ENCODE measurements around the gene EPN3. TPM values are rescaled to one million over a fixed set of nuclear protein-coding genes. Genes with fewer than 3 reads are reported as not detected.

EPN3 gene
- 0.28 TPM in 1 of 2 replicates, not detected in the other for total RNA-seq (2014; rRNA removed; shearing (Covaris generic))
- total RNA-seq (2022) = 0.11 TPM in 1 of 2 replicates, not detected in the other
- Bru-seq, nascent RNA = not detected
- BruChase-seq, experiment 1, labeled RNA remaining after a 6-hour chase = not detected
- not detected for BruChase-seq, experiment 2, labeled RNA remaining after a 2-hour chase
- long read RNA-seq = 0 reads

GRCh38 chr17:50532452-50533024, at the start of gene EPN3:
Gene EPN3, plus strand, starts transcription at chr17:50532735. Its CDS starts 3,822 bp downstream, at chr17:50536557.
- Histone ChIP-seq H4K20me1 (ENCODE audit: insufficient read depth, low read length) (no peaks in the 10 kb centered on the region), H3K4me3 (ENCODE audit: low read depth, low read length, poor library complexity, severe bottlenecking) (no peak within 1 kb of the TSS), H3K27ac (ENCODE audit: low read depth, low read length, poor library complexity, severe bottlenecking) (no peak within 1 kb of the TSS), H2AFZ (ENCODE audit: low read length) (no peak within 1 kb of the TSS), H3K4me2 (ENCODE audit: low read length) (no peak within 1 kb of the TSS), H3K4me1 (ENCODE audit: insufficient read depth, low read length, poor library complexity, severe bottlenecking) (no peaks in the 10 kb centered on the region), H3K36me3 (ENCODE audit: insufficient read depth, low read length) (no peaks in the 10 kb centered on the region), H3K79me2 (ENCODE audit: insufficient read depth, low read depth, low read length) (no peaks in the 10 kb centered on the region), H3K9me3 (ENCODE audit: low read length) (no peaks in the 10 kb centered on the region), H3K9me2 (ENCODE audit: insufficient read depth, low read length) (no peaks in the 10 kb centered on the region)
- no TSS peak for BruUV-seq (replicated peaks)
- DNase-seq (ENCODE audit: low spot score) = no peak
- intact Hi-C loops (cut with micrococcal nuclease; ENCODE audit: unreplicated experiment) = no loop called here
- CTCF ChIA-PET (ENCODE audit: unreplicated experiment) = no interaction called here
- TF ChIP-seq, protein P1, sequence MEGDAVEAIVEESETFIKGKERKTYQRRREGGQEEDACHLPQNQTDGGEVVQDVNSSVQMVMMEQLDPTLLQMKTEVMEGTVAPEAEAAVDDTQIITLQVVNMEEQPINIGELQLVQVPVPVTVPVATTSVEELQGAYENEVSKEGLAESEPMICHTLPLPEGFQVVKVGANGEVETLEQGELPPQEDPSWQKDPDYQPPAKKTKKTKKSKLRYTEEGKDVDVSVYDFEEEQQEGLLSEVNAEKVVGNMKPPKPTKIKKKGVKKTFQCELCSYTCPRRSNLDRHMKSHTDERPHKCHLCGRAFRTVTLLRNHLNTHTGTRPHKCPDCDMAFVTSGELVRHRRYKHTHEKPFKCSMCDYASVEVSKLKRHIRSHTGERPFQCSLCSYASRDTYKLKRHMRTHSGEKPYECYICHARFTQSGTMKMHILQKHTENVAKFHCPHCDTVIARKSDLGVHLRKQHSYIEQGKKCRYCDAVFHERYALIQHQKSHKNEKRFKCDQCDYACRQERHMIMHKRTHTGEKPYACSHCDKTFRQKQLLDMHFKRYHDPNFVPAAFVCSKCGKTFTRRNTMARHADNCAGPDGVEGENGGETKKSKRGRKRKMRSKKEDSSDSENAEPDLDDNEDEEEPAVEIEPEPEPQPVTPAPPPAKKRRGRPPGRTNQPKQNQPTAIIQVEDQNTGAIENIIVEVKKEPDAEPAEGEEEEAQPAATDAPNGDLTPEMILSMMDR (conservative IDR thresholded peaks at IDR 0.05; ENCODE audit: low read length) = no peak
- TF ChIP-seq EZH2phosphoT487 (IDR thresholded peaks at IDR 0.05; ENCODE audit: borderline replicate concordance, low read depth, low read length) = no peak
- POLR2A ChIA-PET = no interaction called here

DNA sequence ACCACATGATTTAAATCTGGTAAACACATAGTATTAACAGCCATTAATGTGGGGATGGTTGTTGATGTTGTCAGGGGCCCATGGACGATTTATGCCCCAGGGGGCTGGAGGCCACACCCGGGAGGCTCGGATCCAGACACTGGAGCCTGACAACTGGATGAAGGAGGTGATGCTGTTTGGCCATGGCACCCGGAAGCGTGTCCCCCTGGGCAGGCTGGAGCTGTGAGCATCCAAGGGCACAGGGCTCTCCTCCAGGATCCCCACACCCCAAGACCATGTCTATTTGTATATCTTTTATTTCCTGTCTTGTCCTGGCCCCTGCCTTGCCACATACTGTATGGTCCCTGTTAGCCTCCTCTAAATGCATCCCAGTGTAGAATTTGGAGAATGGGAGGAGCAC, 49.3 kb upstream of the EPN3 start:
- POLR2A ChIA-PET = interaction anchor here (0.6 kb wide), 1 partner anchor 208 kb away, joined by 3 read pairs; no protein-coding TSS in a partner anchor
- intact Hi-C loops (cut with micrococcal nuclease; ENCODE audit: unreplicated experiment) = loop anchor here (2.0 to 10.0 kb wide), 3 partner anchors 14 to 222 kb away; partner anchors contain the start of gene ANKRD40

More for the DNA sequence above, 49.3 kb upstream of the EPN3 start:
- Histone ChIP-seq H2AFZ (ENCODE audit: low read length) (no peak overlapping the region), H3K4me3 (ENCODE audit: low read depth, low read length, poor library complexity, severe bottlenecking) (no peak overlapping the region), H3K36me3 (ENCODE audit: insufficient read depth, low read length) (peaks cover 41% of the 10 kb centered on the region), H3K4me1 (ENCODE audit: insufficient read depth, low read length, poor library complexity, severe bottlenecking) (peaks cover 12% of the 10 kb centered on the region), H3K27ac (ENCODE audit: low read depth, low read length, poor library complexity, severe bottlenecking) (no peak overlapping the region), H3K9me3 (ENCODE audit: low read length) (no peaks in the 10 kb centered on the region), H3K79me2 (ENCODE audit: insufficient read depth, low read depth, low read length) (peaks cover 3% of the 10 kb centered on the region; the same call in 1 of the 2 replicates), H3K9me2 (ENCODE audit: insufficient read depth, low read length) (no peaks in the 10 kb centered on the region), H4K20me1 (ENCODE audit: insufficient read depth, low read length) (no peaks in the 10 kb centered on the region), H3K4me2 (ENCODE audit: low read length) (no peak overlapping the region)
- BruUV-seq (replicated peaks) = no TSS peak
- CTCF ChIA-PET (ENCODE audit: unreplicated experiment) = no interaction called here
- no peak for DNase-seq (ENCODE audit: low spot score)
- TF ChIP-seq EZH2phosphoT487 (IDR thresholded peaks at IDR 0.05; ENCODE audit: borderline replicate concordance, low read depth, low read length) = no peak
- TF ChIP-seq, protein P1 (conservative IDR thresholded peaks at IDR 0.05; ENCODE audit: low read length) = no peak

Data from OCI-LY7 (cell line).